Measurements from ENCODE around the gene CALR3. TPM values are rescaled to one million over a fixed set of nuclear protein-coding genes. Genes with fewer than 3 reads are reported as not detected.
A peak's percentile ranks its signal among the peaks of the same experiment; 100 is the strongest.
"Not testable (repeated sequence)": the region's sequence is repeated elsewhere in the genome, so short reads cannot be mapped to it uniquely, and the experiment has no call there.

CALR3 gene, protein sequence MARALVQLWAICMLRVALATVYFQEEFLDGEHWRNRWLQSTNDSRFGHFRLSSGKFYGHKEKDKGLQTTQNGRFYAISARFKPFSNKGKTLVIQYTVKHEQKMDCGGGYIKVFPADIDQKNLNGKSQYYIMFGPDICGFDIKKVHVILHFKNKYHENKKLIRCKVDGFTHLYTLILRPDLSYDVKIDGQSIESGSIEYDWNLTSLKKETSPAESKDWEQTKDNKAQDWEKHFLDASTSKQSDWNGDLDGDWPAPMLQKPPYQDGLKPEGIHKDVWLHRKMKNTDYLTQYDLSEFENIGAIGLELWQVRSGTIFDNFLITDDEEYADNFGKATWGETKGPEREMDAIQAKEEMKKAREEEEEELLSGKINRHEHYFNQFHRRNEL
- not detected for total RNA-seq
- polyA plus RNA-seq, result not detected
- 0 to 0.26 (median 0.03) reads per million in 6 experiments for total RNA-seq

DNA sequence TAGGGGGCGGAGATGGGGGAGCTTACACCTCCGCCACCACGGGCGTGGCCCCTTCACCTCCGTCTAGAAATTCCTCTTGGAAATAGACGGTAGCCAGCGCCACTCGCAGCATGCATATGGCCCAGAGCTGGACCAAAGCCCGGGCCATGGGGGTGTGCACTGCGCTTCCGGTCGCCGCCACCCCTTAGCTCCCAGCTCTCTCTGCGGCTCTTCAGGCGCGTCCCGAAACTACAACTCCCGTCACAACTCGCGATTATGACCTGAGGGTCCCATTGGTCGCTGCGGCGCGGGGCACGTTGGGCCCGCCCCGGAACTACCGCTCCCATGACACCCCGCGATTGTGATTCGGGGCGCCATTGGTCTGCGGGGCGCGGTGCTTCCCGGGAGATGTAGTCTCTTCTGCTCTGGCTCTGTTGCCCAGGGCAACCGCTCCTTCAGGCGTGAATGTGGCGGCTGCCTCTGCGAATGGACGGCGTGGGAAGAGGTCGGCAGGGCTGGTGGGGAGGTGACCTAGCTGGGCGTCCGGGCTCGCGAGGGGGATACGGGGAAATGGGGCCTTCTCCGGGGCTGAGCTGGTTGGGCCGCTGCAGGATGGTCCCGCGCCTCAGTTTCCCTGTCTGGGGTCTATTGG lies at the start of gene CALR3, which contains the start of gene C19orf44:
Gene CALR3 (minus strand): TSS at position 186 of the 631 bp plus-strand sequence. CDS start 38 bp downstream, at position 148.
Gene C19orf44 (plus strand): TSS at position 413 of the 631 bp plus-strand sequence. CDS start 4,399 bp downstream, outside the sequence.
- no peaks in the 10 kb centered on the region for H3K9me3 Mint-ChIP-seq
- H3K36me3 Mint-ChIP-seq, result peaks cover 0 to 4% (median 0%) of the 10 kb centered on the region in 3 donors
- POLR2A ChIA-PET, result interaction anchor here (0.8 to 1.7 kb wide), 8 partner anchors 24 to 719 kb away, joined by 3 to 12 read pairs (median 3); partner anchors contain the start of genes EPS15L1, MED26 and USE1
- no peaks in the 10 kb centered on the region for H3K27me3 Mint-ChIP-seq
- H3K4me1 Mint-ChIP-seq, result peaks cover 7 to 16% (median 11%) of the 10 kb centered on the region in 4 donors
- DNase-seq (peak; percentile 91 to 97 (median 96)), ATAC-seq (peak; percentile 97 to 99)
- peak within 1 kb of the TSS; percentile 88 to 97 (median 94) for H3K27ac Mint-ChIP-seq
- peak within 1 kb of the TSS; percentile 88 to 99 (median 95) for H3K4me3 Mint-ChIP-seq

DNA sequence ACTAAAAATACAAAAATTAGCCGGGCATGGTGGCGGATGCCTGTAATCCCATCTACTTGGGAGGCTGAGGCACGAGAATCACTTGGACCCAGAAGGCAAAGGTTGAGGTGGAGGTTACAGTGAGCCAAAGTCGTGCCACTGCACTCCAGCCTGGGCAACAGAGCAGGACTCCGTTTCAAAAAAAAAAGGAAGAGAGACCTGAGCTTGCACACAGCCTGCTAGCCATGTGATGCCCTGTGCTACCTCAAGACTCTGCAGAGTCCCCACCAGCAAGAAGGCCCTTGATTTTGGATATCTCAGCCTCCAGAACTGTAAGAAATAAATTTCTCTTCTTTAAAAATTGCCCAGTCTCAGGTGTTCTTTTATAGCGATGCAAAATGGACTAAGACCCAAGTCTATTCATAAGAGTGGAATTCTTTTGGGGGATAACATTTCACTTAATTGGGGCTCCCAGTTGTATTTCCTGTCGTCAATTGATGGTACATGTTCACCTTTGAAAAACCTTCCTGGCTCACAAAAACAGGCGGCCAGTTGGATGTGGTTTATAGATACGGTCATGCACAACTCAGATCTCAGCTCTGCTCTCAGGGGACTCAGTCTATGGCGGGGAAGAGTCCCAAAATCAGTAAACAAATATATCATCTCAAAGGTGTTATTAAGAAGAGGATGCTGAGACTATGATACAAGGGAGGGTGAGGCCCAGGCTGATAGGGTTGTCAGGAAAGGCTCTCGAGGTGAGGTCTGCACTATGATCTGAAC lies 48.7 kb upstream of the CALR3 start:
- Mint-ChIP-seq H3K9me3 (no peaks in the 10 kb centered on the region), H3K36me3 (peaks cover 0 to 10% (median 0%) of the 10 kb centered on the region in 3 donors), H3K27ac (peak overlapping the region in 7 of 10 donors; percentile 6 to 87 (median 61)), H3K4me1 (peaks cover 19 to 48% (median 39%) of the 10 kb centered on the region in 4 donors), H3K4me3 (peak overlapping the region in 8 of 10 donors; percentile 2 to 71 (median 43)), H3K27me3 (no peaks in the 10 kb centered on the region)
- ATAC-seq (no peak), DNase-seq (no peak)
- POLR2A ChIA-PET, result no interaction called here

DNA sequence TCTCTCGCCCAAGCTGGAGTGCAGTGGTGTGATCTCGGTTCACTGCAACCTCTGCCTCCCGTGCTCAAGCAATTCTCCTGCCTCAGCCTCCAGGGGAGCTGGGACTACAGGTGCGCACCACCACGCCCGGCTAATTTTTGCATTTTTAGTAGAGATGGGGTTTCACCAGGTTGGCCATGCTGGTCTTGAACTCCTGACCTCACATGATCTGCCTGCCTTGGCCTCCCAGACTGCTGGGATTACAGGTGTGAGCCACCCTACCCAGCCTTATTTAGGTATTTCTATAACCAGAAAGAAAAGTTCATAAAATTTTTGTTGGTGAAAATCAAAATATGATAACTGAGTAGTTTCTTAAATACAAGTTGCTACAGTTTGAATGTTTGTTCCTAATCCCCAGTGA lies 47.8 kb upstream of the CALR3 start:
- DNase-seq, H3K27me3 Mint-ChIP-seq, ATAC-seq, H3K9me3 Mint-ChIP-seq: not testable (repeated sequence)
- peak overlapping the region; percentile 51 to 97 (median 90) for H3K4me3 Mint-ChIP-seq
- POLR2A ChIA-PET, result interaction anchor here (1.2 to 2.8 kb wide), 5 partner anchors 22 to 117 kb away, joined by 4 to 22 read pairs (median 7); partner anchors contain the start of genes MED26, SMIM7 and TMEM38A
- H3K36me3 Mint-ChIP-seq, result peaks cover 0 to 12% (median 0%) of the 10 kb centered on the region in 3 donors
- H3K27ac Mint-ChIP-seq, result peak overlapping the region; percentile 52 to 96 (median 90)
- peaks cover 23 to 56% (median 47%) of the 10 kb centered on the region in 4 donors for H3K4me1 Mint-ChIP-seq

DNA sequence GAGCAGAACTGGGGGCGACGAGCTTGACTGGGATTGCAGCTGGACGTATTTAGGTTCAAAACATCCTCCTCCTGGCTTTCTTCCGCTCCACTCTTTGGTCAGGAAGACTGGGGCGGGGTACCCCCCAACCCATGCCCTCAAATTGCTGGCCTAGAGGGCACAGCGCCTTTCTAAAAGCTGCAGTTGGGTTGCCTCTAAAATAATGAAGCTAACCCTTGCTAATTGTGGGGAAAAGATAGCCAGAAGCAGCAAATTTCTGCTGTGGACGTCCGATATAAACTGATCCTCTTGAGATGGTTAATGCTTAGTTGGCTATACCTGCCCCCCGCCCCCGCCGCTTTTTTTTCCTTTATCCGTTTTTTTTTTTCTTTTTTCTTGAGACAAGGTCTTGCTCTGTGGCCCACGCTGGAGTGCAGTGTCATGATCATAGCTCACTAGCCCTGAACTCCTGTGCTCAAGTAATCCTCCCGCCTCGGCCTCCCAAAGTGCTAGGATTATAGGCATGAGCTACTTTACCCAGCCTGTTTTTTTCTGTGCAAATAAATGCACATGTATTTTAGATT lies 47.0 kb upstream of the CALR3 start:
- H3K4me3 Mint-ChIP-seq, result peak overlapping the region; percentile 83 to 97 (median 90)
- no peak for ATAC-seq

DNA sequence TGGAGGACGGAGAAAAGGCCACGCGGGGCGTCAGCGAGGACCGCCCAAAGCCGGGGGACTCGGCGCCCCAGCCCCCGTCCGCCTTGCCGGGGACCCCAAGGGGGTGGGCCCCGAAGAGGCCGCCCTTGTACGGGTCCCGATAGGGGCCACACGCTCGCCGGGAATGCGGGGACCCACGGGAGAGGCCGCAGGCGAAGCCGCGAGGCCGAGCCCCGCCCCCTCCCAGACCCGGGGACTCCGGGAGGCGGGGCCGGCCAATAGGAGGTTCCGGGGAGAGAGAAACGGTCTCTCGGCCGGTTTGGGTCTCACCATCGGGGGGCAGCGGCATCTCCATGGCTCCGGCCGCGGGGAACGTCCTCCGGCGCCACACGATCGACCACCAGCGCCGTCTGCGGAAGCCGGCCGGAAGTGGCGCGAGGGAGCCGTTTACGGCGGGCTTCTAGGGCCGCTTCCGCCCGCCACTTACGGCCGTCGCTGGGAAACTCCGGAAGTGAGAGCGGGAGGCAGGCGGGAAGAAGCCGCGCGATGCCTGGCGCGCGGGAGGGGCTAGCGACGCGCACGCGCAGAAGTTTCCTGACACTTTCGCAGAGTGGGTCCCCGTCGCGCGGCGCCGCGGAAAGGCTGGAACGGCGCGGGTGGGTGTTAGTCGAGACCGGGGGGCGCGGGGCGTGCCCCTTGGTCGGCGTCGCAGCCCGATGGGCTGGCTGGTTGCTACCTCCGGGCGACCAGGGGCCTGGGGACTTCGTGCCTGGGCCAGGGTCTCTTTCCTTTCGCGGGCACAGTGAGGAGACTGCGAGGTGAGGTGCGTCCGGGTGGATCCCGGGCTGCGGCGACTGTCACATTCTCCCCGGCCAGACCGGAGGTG lies 46.3 kb upstream of the CALR3 start, which contains the start of gene CHERP:
Gene CHERP (minus strand): TSS at position 393 of the 865 bp plus-strand sequence. CDS start 59 bp downstream, at position 334.
- Mint-ChIP-seq H3K4me3 (peak within 1 kb of the TSS; percentile 83 to 97 (median 90)), H3K27me3 (no peaks in the 10 kb centered on the region), H3K9me3 (no peaks in the 10 kb centered on the region), H3K36me3 (peaks cover 0 to 26% (median 0%) of the 10 kb centered on the region in 3 donors), H3K27ac (peak within 1 kb of the TSS; percentile 81 to 97 (median 90)), H3K4me1 (peaks cover 33 to 71% (median 62%) of the 10 kb centered on the region in 4 donors)
- DNase-seq (peak; percentile 91 to 97 (median 94)), ATAC-seq (peak; percentile 84 to 90)
- POLR2A ChIA-PET, result interaction anchor here (0.6 to 2.8 kb wide), 10 partner anchors 24 to 118 kb away, joined by 3 to 22 read pairs (median 4); partner anchors contain the start of genes C19orf44, CALR3, MED26 and SLC35E1

More for the DNA sequence above, 47.0 kb upstream of the CALR3 start:
- H3K36me3 Mint-ChIP-seq, result peaks cover 0 to 20% (median 0%) of the 10 kb centered on the region in 3 donors
- no peaks in the 10 kb centered on the region for H3K27me3 Mint-ChIP-seq
- peaks cover 29 to 64% (median 54%) of the 10 kb centered on the region in 4 donors for H3K4me1 Mint-ChIP-seq
- H3K9me3 Mint-ChIP-seq, result no peaks in the 10 kb centered on the region
- DNase-seq, result no peak
- POLR2A ChIA-PET, result interaction anchor here (0.6 to 2.8 kb wide), 8 partner anchors 21 to 117 kb away, joined by 3 to 22 read pairs (median 6); partner anchors contain the start of genes C19orf44, CALR3, MED26 and SLC35E1
- peak overlapping the region; percentile 81 to 97 (median 90) for H3K27ac Mint-ChIP-seq

DNA sequence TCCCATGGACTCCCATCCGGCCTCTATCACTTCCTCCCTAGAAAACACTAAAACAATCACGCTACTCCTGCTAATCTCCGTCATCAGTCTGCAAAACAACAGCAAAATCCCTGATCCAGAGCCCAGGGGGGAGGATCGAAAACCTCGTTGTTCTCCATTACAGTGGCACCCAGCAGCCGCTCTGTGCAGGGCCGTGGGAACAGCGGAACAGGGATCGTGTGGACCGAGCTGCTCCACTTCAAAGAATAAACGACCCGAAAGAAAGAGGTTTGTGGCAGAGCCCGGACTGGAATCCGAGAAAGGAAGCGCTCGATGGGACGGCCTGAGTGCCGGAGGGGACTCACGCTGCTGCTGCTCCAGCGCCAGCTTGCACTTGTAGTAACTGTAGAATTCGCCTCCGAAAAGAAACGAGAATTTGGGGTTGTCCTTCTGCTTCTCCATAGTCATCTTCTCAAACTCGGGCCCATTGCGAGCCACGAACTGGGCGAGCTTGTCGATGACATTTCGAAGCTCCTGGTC lies 45.6 kb upstream of the CALR3 start:
- DNase-seq, result peak in 1 of 10 donors; percentile 13
- peak; percentile 2 to 7 for ATAC-seq
- H3K9me3 Mint-ChIP-seq, result no peaks in the 10 kb centered on the region
- peaks cover 0 to 31% (median 0%) of the 10 kb centered on the region in 3 donors for H3K36me3 Mint-ChIP-seq
- POLR2A ChIA-PET, result interaction anchor here (0.6 to 2.8 kb wide), 9 partner anchors 25 to 801 kb away, joined by 3 to 22 read pairs (median 4); partner anchors contain the start of genes C19orf44, CALR3, MED26 and SLC35E1
- H3K27me3 Mint-ChIP-seq, result no peaks in the 10 kb centered on the region
- peak overlapping the region; percentile 83 to 97 (median 89) for H3K4me3 Mint-ChIP-seq
- peak overlapping the region; percentile 61 to 94 (median 85) for H3K27ac Mint-ChIP-seq
- H3K4me1 Mint-ChIP-seq, result peaks cover 37 to 73% (median 64%) of the 10 kb centered on the region in 4 donors

- H3K4me3 Mint-ChIP-seq, result peak overlapping the region; percentile 83 to 97 (median 89)
- DNase-seq, result no peak
- H3K4me1 Mint-ChIP-seq, result peaks cover 37 to 70% (median 64%) of the 10 kb centered on the region in 4 donors
- H3K9me3 Mint-ChIP-seq, result no peaks in the 10 kb centered on the region
- ATAC-seq, result no peak
- POLR2A ChIA-PET, result interaction anchor here (1.0 kb wide), 2 partner anchors 85 to 106 kb away, joined by 3 read pairs; no protein-coding TSS in a partner anchor
- peak overlapping the region in 9 of 10 donors; percentile 72 to 94 (median 85) for H3K27ac Mint-ChIP-seq
- H3K36me3 Mint-ChIP-seq, result peaks cover 0 to 36% (median 0%) of the 10 kb centered on the region in 3 donors
- no peaks in the 10 kb centered on the region for H3K27me3 Mint-ChIP-seq
Observed at GRCh38 chr19:16540948-16541347, 45.0 kb upstream of the CALR3 start.

DNA sequence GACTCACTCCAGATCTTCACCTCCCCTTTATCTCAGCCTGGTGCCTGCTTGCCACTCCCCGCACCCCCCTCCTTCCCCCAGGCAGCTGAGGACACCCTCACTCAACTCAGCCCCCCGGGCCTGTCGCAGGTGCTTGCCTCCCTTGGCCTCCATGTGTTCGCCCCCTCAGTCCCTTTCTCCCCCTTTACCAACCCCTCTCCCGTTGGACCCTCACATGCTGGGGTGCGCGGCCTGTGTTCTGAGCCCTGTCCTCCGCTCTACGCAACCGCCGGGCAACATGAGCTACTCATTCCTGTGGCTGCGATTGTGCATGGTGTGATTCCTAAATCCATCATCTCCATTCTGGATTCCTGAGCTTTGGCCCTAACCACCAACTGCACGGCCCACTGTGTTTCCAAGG lies 41.1 kb upstream of the CALR3 start:
- peaks cover 27 to 52% (median 43%) of the 10 kb centered on the region in 4 donors for H3K4me1 Mint-ChIP-seq
- H3K27me3 Mint-ChIP-seq, result no peaks in the 10 kb centered on the region
- H3K4me3 Mint-ChIP-seq, result no peak overlapping the region
- H3K36me3 Mint-ChIP-seq, result peaks cover 0 to 70% (median 0%) of the 10 kb centered on the region in 3 donors
- H3K9me3 Mint-ChIP-seq, result no peaks in the 10 kb centered on the region
- ATAC-seq (no peak), DNase-seq (no peak)
- POLR2A ChIA-PET, result interaction anchor here (1.8 kb wide), 1 partner anchor 41 kb away, joined by 4 read pairs; the partner anchor contains the start of genes C19orf44 and CALR3
- H3K27ac Mint-ChIP-seq, result peak overlapping the region in 3 of 10 donors; percentile 31 to 73 (median 57)

DNA sequence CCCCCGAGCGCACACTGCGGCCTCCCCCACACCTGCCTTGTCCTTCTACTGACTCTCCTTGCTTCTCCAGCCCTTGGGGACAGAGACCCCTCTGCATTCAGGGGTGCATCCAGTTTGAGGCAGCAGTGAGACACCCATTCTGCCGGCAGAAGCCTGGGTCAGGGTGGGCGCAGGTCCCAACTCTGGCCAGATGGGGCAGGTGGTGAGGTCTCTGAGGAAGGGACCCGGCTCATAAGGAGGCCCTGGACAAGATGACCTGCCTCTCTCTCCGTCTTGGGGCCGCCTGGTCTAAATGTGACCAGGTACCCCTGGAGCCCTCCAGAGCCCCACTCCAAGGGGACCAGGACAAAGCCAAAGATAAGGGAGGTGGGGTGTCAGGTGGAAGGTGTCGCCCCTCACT lies 40.2 kb upstream of the CALR3 start:
- no peak overlapping the region for H3K4me3 Mint-ChIP-seq
- peaks cover 25 to 45% (median 37%) of the 10 kb centered on the region in 4 donors for H3K4me1 Mint-ChIP-seq
- ATAC-seq (no peak), DNase-seq (no peak)
- no peaks in the 10 kb centered on the region for H3K9me3 Mint-ChIP-seq
- H3K36me3 Mint-ChIP-seq, result peaks cover 0 to 80% (median 4%) of the 10 kb centered on the region in 3 donors
- no peaks in the 10 kb centered on the region for H3K27me3 Mint-ChIP-seq
- H3K27ac Mint-ChIP-seq, result peak overlapping the region in 1 of 10 donors; percentile 11
- POLR2A ChIA-PET, result no interaction called here

DNA sequence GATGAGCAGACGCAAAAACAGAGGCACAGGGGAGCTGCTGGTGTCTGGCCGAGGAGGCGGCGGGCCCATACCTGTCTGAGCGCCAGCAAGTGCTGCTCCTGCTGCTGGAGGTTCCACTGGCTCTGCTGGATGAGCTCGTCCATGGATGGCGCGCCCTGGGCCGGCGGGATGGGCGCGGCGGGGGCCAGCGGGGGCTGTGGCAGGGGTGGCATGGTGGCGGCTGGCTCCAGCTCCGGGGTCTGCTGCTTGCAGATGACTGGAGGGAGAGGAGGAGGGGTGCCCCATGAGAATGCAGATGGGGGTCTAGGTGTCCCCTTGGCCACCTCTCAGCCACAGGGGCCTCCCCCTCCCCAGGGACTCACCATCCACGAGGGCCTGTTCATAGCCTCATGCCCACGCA lies 39.4 kb upstream of the CALR3 start:
- POLR2A ChIA-PET, result no interaction called here
- H3K27me3 Mint-ChIP-seq, result no peaks in the 10 kb centered on the region
- H3K4me3 Mint-ChIP-seq, result no peak overlapping the region
- DNase-seq (no peak), ATAC-seq (no peak)
- no peak overlapping the region for H3K27ac Mint-ChIP-seq
- peaks cover 0 to 85% (median 4%) of the 10 kb centered on the region in 3 donors for H3K36me3 Mint-ChIP-seq
- no peaks in the 10 kb centered on the region for H3K9me3 Mint-ChIP-seq
- H3K4me1 Mint-ChIP-seq, result peaks cover 25 to 37% (median 32%) of the 10 kb centered on the region in 4 donors

All from naive thymus-derived CD8-positive, alpha-beta T cell (primary cell).